HepG2 (cell line): Measurements from ENCODE around the gene MED12L. TPM values are rescaled to one million over a fixed set of nuclear protein-coding genes. Genes with fewer than 3 reads are reported as not detected.

Source experiments
- ARNTL ChIP-seq: sonication (generic); formaldehyde crosslinking; IDR thresholded peaks from 2 replicates; pipeline ENCODE4 v1.4.0; 2020; ENCODE audit warnings: mild to moderate bottlenecking, missing genetic modification reagents
- CBX2 ChIP-seq, 2 experiments: fragments of 200-600 bp in 1 of 2; sonication (generic); formaldehyde crosslinking in 1 of 2; IDR thresholded peaks; 2 replicates each; pipeline versions ENCODE4 v1.7.0 to v1.8.1; 2018 to 2022; ENCODE audit warnings: low read depth in 2 of 2, low read length in 1 of 2, mild to moderate bottlenecking in 1 of 2, missing genetic modification reagents in 1 of 2
- CREM ChIP-seq, 2 experiments: sonication (generic) in 1 of 2; formaldehyde crosslinking in 1 of 2; IDR thresholded peaks; 2 replicates each; pipeline versions ENCODE4 v1.4.0 to v1.6.1; 2016 to 2020; ENCODE audit warnings: antibody characterized with exemption in 1 of 2, mild to moderate bottlenecking in 1 of 2, missing genetic modification reagents in 1 of 2
- DNMT1 ChIP-seq: sonication (generic); formaldehyde crosslinking; IDR thresholded peaks from 2 replicates; pipeline ENCODE4 v1.5.1; 2020; ENCODE audit warnings: mild to moderate bottlenecking, missing genetic modification reagents
- ETV5 ChIP-seq: IDR thresholded peaks from 2 replicates; pipeline ENCODE4 v1.6.1; 2018; ENCODE audit warnings: missing biosample characterization, missing genetic modification reagents, inconsistent platforms, borderline replicate concordance
- FOXJ3 ChIP-seq: sonication (generic); formaldehyde crosslinking; IDR thresholded peaks from 2 replicates; pipeline ENCODE4 v1.4.0; 2020; ENCODE audit warnings: missing genetic modification reagents, mild to moderate bottlenecking, borderline replicate concordance
- GATA4 ChIP-seq: sonication (generic); IDR thresholded peaks from 2 replicates; pipeline ENCODE4 v1.6.1; 2016; ENCODE audit warnings: antibody characterized with exemption, low read depth, borderline replicate concordance
- HNRNPL ChIP-seq: fragments of 200-400 bp; formaldehyde crosslinking; IDR thresholded peaks from 2 replicates; pipeline ENCODE4 v1.6.1; 2017; ENCODE audit warnings: mild to moderate bottlenecking, low read depth, low read length
- HOXA7 ChIP-seq: sonication (generic); formaldehyde crosslinking; IDR thresholded peaks from 2 replicates; pipeline ENCODE4 v1.8.1; 2022; ENCODE audit warnings: mild to moderate bottlenecking, missing genetic modification reagents, moderate library complexity
- KAT7 ChIP-seq: IDR thresholded peaks from 2 replicates; pipeline ENCODE4 v1.6.1; 2018; ENCODE audit warnings: borderline replicate concordance, missing compliant biosample characterization
- SPEN ChIP-seq: sonication (generic); formaldehyde crosslinking; IDR thresholded peaks from 2 replicates; pipeline ENCODE4 v1.5.1; 2020; ENCODE audit warnings: low read depth, mild to moderate bottlenecking, missing genetic modification reagents
- TBX2 ChIP-seq: sonication (generic); formaldehyde crosslinking; IDR thresholded peaks from 2 replicates; pipeline ENCODE4 v1.5.0; 2020; ENCODE audit warnings: missing genetic modification reagents, mild to moderate bottlenecking, borderline replicate concordance
- ZNF263 ChIP-seq: sonication (generic); formaldehyde crosslinking; IDR thresholded peaks from 2 replicates; pipeline ENCODE4 v1.4.0; 2020; ENCODE audit warnings: missing genetic modification reagents
- ZNF3 ChIP-seq: IDR thresholded peaks from 2 replicates; pipeline ENCODE4 v1.7.0; 2017; ENCODE audit warnings: inconsistent platforms
- ZNF569 ChIP-seq: sonication (generic); formaldehyde crosslinking; IDR thresholded peaks from 2 replicates; pipeline ENCODE4 v1.5.0; 2020; ENCODE audit warnings: mild to moderate bottlenecking, missing genetic modification reagents, moderate library complexity, borderline replicate concordance
- ZSCAN21 ChIP-seq: sonication (generic); formaldehyde crosslinking; IDR thresholded peaks from 2 replicates; pipeline ENCODE4 v1.8.0; 2022; ENCODE audit warnings: mild to moderate bottlenecking, missing genetic modification reagents, moderate library complexity, borderline replicate concordance
- polyA plus RNA-seq, 8 experiments: library from polyadenylated mRNA; depleted of rRNA in 3 of 8; stranded (reverse) in 7 of 8; unstranded in 1 of 8; fragments of >200 nt; fragmentation: Illumina TruSeq in 4 of 8; extraction: Trizol in 4 of 8; gene quantifications; 2 replicates each; pipeline versions ENCODE4 v1.2.1 to v1.2.3, GENCODE V29; 2011 to 2016; ENCODE audit warnings: low read depth in 4 of 8, missing spikeins in 1 of 8, mixed read lengths in 1 of 8; ENCODE audit not compliant: insufficient read depth in 1 of 8
- total RNA-seq, 5 experiments: library from RNA; depleted of rRNA; stranded (reverse); fragments of >200 nt; fragmentation: Illumina TruSeq; extraction: Trizol; gene quantifications; 2 replicates each; pipeline ENCODE4 v1.2.3, GENCODE V29; 2016; ENCODE audit warnings: low read depth in 1 of 5
- TF ChIP-seq, protein P1 (sequence below): IDR thresholded peaks from 2 replicates; pipeline ENCODE4 v1.6.1; 2018; ENCODE audit warnings: missing genetic modification reagents
- TF ChIP-seq, protein P2 (sequence below), 2 experiments: fragments of 450-650 bp in 1 of 2; sonication (generic) in 1 of 2; formaldehyde crosslinking; IDR thresholded peaks; 2 replicates each; pipeline versions ENCODE4 v1.5.0 to v1.8.0; 2020 to 2022; ENCODE audit warnings: mild to moderate bottlenecking in 1 of 2, missing genetic modification reagents in 1 of 2
- TF ChIP-seq, protein P3 (sequence below): sonication (generic); formaldehyde crosslinking; IDR thresholded peaks from 2 replicates; pipeline ENCODE4 v1.4.0; 2020; ENCODE audit warnings: mild to moderate bottlenecking, low read depth, missing genetic modification reagents
- TF ChIP-seq, protein P4 (sequence below): sonication (generic); formaldehyde crosslinking; IDR thresholded peaks from 2 replicates; pipeline ENCODE4 v1.4.0; 2020; ENCODE audit warnings: mild to moderate bottlenecking, missing genetic modification reagents
- TF ChIP-seq, protein P5 (sequence below): IDR thresholded peaks from 2 replicates; pipeline ENCODE4 v1.6.1; 2016; ENCODE audit warnings: missing genetic modification reagents, missing compliant biosample characterization
- TF ChIP-seq, protein P6 (sequence below): sonication (generic); formaldehyde crosslinking; IDR thresholded peaks from 2 replicates; pipeline ENCODE4 v1.4.0; 2020; ENCODE audit warnings: missing genetic modification reagents

Gene MED12L
- total and polyA plus RNA-seq, 2 of the 13 experiments (the other 11 are each of a cell fraction or from before 2014, with no cell fraction given): 0.07 to 0.64 TPM

DNA sequence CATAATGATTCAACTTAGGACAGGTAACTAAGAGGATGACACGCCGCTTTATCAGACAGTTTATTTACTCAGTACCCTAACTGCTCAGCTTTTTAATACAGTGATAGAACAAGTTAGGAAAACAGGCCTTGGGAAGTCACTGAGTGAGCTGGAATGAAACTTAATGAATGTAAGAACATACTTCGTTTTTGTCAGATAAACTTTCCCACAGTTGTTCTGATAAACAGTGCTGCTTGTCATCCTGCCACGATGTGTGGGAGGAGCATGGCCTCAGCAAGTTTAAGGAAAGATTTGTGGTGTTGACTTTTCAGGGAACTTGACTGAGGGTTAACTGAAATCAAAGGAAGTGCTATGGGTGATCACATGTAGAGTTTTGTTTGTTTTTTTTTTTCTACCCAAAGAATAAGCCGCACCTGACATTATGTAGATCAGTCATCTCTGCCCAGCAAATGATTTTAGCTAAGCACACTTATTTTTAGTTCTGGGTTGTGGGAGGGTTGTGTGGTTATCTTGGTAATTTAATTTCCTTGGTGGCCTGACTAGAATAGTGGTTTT lies 198.5 kb downstream of the MED12L start (continued):
- TF ChIP-seq, protein P1, sequence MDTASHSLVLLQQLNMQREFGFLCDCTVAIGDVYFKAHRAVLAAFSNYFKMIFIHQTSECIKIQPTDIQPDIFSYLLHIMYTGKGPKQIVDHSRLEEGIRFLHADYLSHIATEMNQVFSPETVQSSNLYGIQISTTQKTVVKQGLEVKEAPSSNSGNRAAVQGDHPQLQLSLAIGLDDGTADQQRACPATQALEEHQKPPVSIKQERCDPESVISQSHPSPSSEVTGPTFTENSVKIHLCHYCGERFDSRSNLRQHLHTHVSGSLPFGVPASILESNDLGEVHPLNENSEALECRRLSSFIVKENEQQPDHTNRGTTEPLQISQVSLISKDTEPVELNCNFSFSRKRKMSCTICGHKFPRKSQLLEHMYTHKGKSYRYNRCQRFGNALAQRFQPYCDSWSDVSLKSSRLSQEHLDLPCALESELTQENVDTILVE: 0 out of 2 replicates have a peak, but pooled peaks have one; percentile 41
- TF ChIP-seq DNMT1 (CRISPR knock-in tag) (no peak), HNRNPL (no peak), ETV5 (CRISPR knock-in tag) (peak; percentile 51; the same call in 1 of the 2 replicates), TBX2 (CRISPR knock-in tag) (peak; percentile 72; the same call in 1 of the 2 replicates), ZSCAN21 (CRISPR knock-in tag) (no peak), ZNF263 (CRISPR knock-in tag) (no peak), CREM (IDR thresholded peaks at IDR 0.05) (peak; percentile 60), CREM (CRISPR knock-in tag; IDR thresholded peaks at IDR 0.05) (no peak), GATA4 (no peak), ZNF3 (CRISPR knock-in tag) (no peak), HOXA7 (CRISPR knock-in tag) (no peak), ARNTL (CRISPR knock-in tag) (0 out of 2 replicates have a peak, but pooled peaks have one; percentile 28), KAT7 (CRISPR knock-in tag) (no peak), FOXJ3 (no peak), CBX2 (IDR thresholded peaks at IDR 0.05; ENCODE audit: low read depth, low read length) (no peak), CBX2 (CRISPR knock-in tag; IDR thresholded peaks at IDR 0.05; ENCODE audit: low read depth) (no peak), ZNF569 (CRISPR knock-in tag) (no peak), SPEN (CRISPR knock-in tag) (no peak)
- TF ChIP-seq, protein P2, sequence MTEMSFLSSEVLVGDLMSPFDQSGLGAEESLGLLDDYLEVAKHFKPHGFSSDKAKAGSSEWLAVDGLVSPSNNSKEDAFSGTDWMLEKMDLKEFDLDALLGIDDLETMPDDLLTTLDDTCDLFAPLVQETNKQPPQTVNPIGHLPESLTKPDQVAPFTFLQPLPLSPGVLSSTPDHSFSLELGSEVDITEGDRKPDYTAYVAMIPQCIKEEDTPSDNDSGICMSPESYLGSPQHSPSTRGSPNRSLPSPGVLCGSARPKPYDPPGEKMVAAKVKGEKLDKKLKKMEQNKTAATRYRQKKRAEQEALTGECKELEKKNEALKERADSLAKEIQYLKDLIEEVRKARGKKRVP (CRISPR knock-in tag; IDR thresholded peaks at IDR 0.05): no peak
- TF ChIP-seq, protein P3, sequence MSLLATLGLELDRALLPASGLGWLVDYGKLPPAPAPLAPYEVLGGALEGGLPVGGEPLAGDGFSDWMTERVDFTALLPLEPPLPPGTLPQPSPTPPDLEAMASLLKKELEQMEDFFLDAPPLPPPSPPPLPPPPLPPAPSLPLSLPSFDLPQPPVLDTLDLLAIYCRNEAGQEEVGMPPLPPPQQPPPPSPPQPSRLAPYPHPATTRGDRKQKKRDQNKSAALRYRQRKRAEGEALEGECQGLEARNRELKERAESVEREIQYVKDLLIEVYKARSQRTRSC: no peak
- TF ChIP-seq, protein P4, sequence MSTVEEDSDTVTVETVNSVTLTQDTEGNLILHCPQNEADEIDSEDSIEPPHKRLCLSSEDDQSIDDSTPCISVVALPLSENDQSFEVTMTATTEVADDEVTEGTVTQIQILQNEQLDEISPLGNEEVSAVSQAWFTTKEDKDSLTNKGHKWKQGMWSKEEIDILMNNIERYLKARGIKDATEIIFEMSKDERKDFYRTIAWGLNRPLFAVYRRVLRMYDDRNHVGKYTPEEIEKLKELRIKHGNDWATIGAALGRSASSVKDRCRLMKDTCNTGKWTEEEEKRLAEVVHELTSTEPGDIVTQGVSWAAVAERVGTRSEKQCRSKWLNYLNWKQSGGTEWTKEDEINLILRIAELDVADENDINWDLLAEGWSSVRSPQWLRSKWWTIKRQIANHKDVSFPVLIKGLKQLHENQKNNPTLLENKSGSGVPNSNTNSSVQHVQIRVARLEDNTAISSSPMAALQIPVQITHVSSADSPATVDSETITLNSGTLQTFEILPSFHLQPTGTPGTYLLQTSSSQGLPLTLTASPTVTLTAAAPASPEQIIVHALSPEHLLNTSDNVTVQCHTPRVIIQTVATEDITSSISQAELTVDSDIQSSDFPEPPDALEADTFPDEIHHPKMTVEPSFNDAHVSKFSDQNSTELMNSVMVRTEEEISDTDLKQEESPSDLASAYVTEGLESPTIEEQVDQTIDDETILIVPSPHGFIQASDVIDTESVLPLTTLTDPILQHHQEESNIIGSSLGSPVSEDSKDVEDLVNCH (CRISPR knock-in tag): no peak
- TF ChIP-seq, protein P5, sequence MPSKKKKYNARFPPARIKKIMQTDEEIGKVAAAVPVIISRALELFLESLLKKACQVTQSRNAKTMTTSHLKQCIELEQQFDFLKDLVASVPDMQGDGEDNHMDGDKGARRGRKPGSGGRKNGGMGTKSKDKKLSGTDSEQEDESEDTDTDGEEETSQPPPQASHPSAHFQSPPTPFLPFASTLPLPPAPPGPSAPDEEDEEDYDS (CRISPR knock-in tag): peak; percentile 12; the same call in 1 of the 2 replicates
- TF ChIP-seq, protein P6, sequence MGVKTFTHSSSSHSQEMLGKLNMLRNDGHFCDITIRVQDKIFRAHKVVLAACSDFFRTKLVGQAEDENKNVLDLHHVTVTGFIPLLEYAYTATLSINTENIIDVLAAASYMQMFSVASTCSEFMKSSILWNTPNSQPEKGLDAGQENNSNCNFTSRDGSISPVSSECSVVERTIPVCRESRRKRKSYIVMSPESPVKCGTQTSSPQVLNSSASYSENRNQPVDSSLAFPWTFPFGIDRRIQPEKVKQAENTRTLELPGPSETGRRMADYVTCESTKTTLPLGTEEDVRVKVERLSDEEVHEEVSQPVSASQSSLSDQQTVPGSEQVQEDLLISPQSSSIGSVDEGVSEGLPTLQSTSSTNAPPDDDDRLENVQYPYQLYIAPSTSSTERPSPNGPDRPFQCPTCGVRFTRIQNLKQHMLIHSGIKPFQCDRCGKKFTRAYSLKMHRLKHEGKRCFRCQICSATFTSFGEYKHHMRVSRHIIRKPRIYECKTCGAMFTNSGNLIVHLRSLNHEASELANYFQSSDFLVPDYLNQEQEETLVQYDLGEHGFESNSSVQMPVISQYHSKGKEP: no peak
